Vagina (tissue), 2 donors: Measurements from ENCODE around the gene MPZL3. TPM values are rescaled to one million over a fixed set of nuclear protein-coding genes. Genes with fewer than 3 reads are reported as not detected.
A peak's percentile ranks its signal among the peaks of the same experiment; 100 is the strongest.

Source experiments
- DNase-seq, 2 donors: peaks; one replicate each; pipeline ENCODE4 v3.0.0-alpha.2; 2017; ENCODE audit errors: extremely low spot score in 2 of 2
- H3K27ac ChIP-seq: fragments of 200-600 bp; sonication (generic); one replicate; pipeline ENCODE4 v1.5.1; 2019
- H3K27me3 ChIP-seq: fragments of 200-600 bp; sonication (generic); one replicate; pipeline ENCODE4 v1.5.1; 2019
- H3K36me3 ChIP-seq, 2 donors: fragments of 200-600 bp; sonication (generic); one replicate each; pipeline ENCODE4 v1.5.1; 2017 to 2019
- H3K4me1 ChIP-seq: fragments of 200-600 bp; sonication (generic); one replicate; pipeline ENCODE4 v1.5.1; 2019
- H3K4me3 ChIP-seq, 2 donors: fragments of 200-600 bp; sonication (generic); 1 replicate in 1 of 2; 2 replicates in 1 of 2; pipeline ENCODE4 v1.5.1; 2016 to 2019
- H3K9me3 ChIP-seq: fragments of 200-600 bp; sonication (generic); one replicate; pipeline ENCODE4 v1.5.1; 2019
- CTCF ChIP-seq, 3 experiments: fragments of 450-650 bp in 2 of 3; fragments of 200-600 bp in 1 of 3; sonication (generic) in 1 of 3; IDR thresholded peaks; one replicate each; pipeline ENCODE4 v1.5.1; 2017 to 2019; ENCODE audit warnings: antibody characterized with exemption in 3 of 3, mild to moderate bottlenecking in 2 of 3, moderate library complexity in 2 of 3
- POLR2A ChIP-seq, 2 donors: fragments of 450-650 bp; IDR thresholded peaks; one replicate each; pipeline ENCODE4 v1.6.1; 2017; ENCODE audit warnings: antibody characterized with exemption in 2 of 2, mild to moderate bottlenecking in 2 of 2, moderate library complexity in 2 of 2
- POLR2AphosphoS5 ChIP-seq, 2 donors: sonication (generic); formaldehyde crosslinking; IDR thresholded peaks; one replicate each; pipeline ENCODE4 v1.9.0; 2017; ENCODE audit warnings: antibody characterized with exemption in 2 of 2, mild to moderate bottlenecking in 2 of 2, low read depth in 1 of 2; ENCODE audit not compliant: insufficient read depth in 1 of 2
- intact Hi-C: fragments of 100-400 bp; cut with DNase I; formaldehyde crosslinking; loops from one replicate; pipeline ENCODE4 v1.15.1; 2023
- total RNA-seq: library from RNA; depleted of rRNA; stranded (reverse); fragments of >200 nt; gene quantifications from one replicate; pipeline ENCODE4 v1.2.3, GENCODE V29; 2016

MPZL3 gene
- total RNA-seq, 1 donor from 2014 or later: 9.1 TPM

GRCh38 chr11:118277312-118277711 is 25.1 kb upstream of the MPZL3 start:
- intact Hi-C loops: no loop called here
- Histone ChIP-seq H3K9me3 (no peaks in the 10 kb centered on the region), H3K4me1 (peaks cover 26% of the 10 kb centered on the region), H3K27me3 (no peaks in the 10 kb centered on the region), H3K36me3 (no peaks in the 10 kb centered on the region), H3K27ac (peak overlapping the region; percentile 53), H3K4me3 (no peak overlapping the region)
- no peak for DNase-seq
- peak in 1 of 2 donors; percentile 86 for TF ChIP-seq POLR2AphosphoS5 (IDR thresholded peaks at IDR 0.05; ENCODE audit: insufficient read depth in 1 of 2, low read depth in 1 of 2)
- TF ChIP-seq CTCF (IDR thresholded peaks at IDR 0.05): no peak

- no peak for DNase-seq
- Histone ChIP-seq H3K27me3 (no peaks in the 10 kb centered on the region), H3K4me1 (peaks cover 26% of the 10 kb centered on the region), H3K4me3 (no peak overlapping the region), H3K27ac (peak overlapping the region; percentile 53), H3K9me3 (no peaks in the 10 kb centered on the region), H3K36me3 (no peaks in the 10 kb centered on the region)
- TF ChIP-seq POLR2AphosphoS5 (IDR thresholded peaks at IDR 0.05; ENCODE audit: insufficient read depth in 1 of 2, low read depth in 1 of 2): peak in 1 of 2 donors; percentile 17
- TF ChIP-seq POLR2A (IDR thresholded peaks at IDR 0.05): no peak
- intact Hi-C loops: no loop called here
Observed at GRCh38 chr11:118276422-118276821, 24.3 kb upstream of the MPZL3 start.

GRCh38 chr11:118275176-118275575 is 23.0 kb upstream of the MPZL3 start:
- no peak for DNase-seq
- Histone ChIP-seq H3K27me3 (no peaks in the 10 kb centered on the region), H3K9me3 (no peaks in the 10 kb centered on the region), H3K27ac (peak overlapping the region; percentile 68), H3K4me3 (no peak overlapping the region), H3K36me3 (no peaks in the 10 kb centered on the region), H3K4me1 (peaks cover 26% of the 10 kb centered on the region)
- no peak for TF ChIP-seq POLR2A (IDR thresholded peaks at IDR 0.05)
- TF ChIP-seq POLR2AphosphoS5 (IDR thresholded peaks at IDR 0.05; ENCODE audit: insufficient read depth in 1 of 2, low read depth in 1 of 2): peak in 1 of 2 donors; percentile 92
- intact Hi-C loops: no loop called here

GRCh38 chr11:118274186-118274585 is 22.0 kb upstream of the MPZL3 start:
- intact Hi-C loops: no loop called here
- Histone ChIP-seq H3K36me3 (no peaks in the 10 kb centered on the region), H3K27ac (peak overlapping the region; percentile 68), H3K9me3 (no peaks in the 10 kb centered on the region), H3K27me3 (no peaks in the 10 kb centered on the region), H3K4me3 (no peak overlapping the region), H3K4me1 (peaks cover 26% of the 10 kb centered on the region)
- TF ChIP-seq POLR2AphosphoS5 (IDR thresholded peaks at IDR 0.05; ENCODE audit: insufficient read depth in 1 of 2, low read depth in 1 of 2): peak in 1 of 2 donors; percentile 45
- no peak for TF ChIP-seq POLR2A (IDR thresholded peaks at IDR 0.05)
- no peak for DNase-seq

- H3K4me1 ChIP-seq: peaks cover 17% of the 10 kb centered on the region
- no peaks in the 10 kb centered on the region for H3K9me3 ChIP-seq
- intact Hi-C loops: no loop called here
- H3K27ac ChIP-seq: no peak overlapping the region
- no peak for TF ChIP-seq POLR2A (IDR thresholded peaks at IDR 0.05)
- TF ChIP-seq CTCF (IDR thresholded peaks at IDR 0.05): no peak
- no peak for TF ChIP-seq POLR2AphosphoS5 (IDR thresholded peaks at IDR 0.05; ENCODE audit: insufficient read depth in 1 of 2, low read depth in 1 of 2)
- no peaks in the 10 kb centered on the region for H3K27me3 ChIP-seq
- no peak overlapping the region for H3K4me3 ChIP-seq
- no peak for DNase-seq
- no peaks in the 10 kb centered on the region for H3K36me3 ChIP-seq
Observed at GRCh38 chr11:118272001-118272400, 19.8 kb upstream of the MPZL3 start.

GRCh38 chr11:118267486-118267885 is 15.3 kb upstream of the MPZL3 start:
- no peak overlapping the region for H3K4me3 ChIP-seq
- no peak for DNase-seq
- TF ChIP-seq CTCF (IDR thresholded peaks at IDR 0.05) (no peak), POLR2AphosphoS5 (IDR thresholded peaks at IDR 0.05; ENCODE audit: insufficient read depth in 1 of 2, low read depth in 1 of 2) (peak in 1 of 2 donors; percentile 32)
- H3K9me3 ChIP-seq: no peaks in the 10 kb centered on the region
- H3K27ac ChIP-seq: peak overlapping the region; percentile 14
- H3K27me3 ChIP-seq: no peaks in the 10 kb centered on the region
- no peaks in the 10 kb centered on the region for H3K4me1 ChIP-seq
- intact Hi-C loops: no loop called here
- no peaks in the 10 kb centered on the region for H3K36me3 ChIP-seq
